Large intestine (tissue), 3 donors: ENCODE data around the gene SLC49A3. TPM values are rescaled to one million over a fixed set of nuclear protein-coding genes. Genes with fewer than 3 reads are reported as not detected.
A peak's percentile ranks its signal among the peaks of the same experiment; 100 is the strongest.
"Not testable (repeated sequence)": the region's sequence is repeated elsewhere in the genome, so short reads cannot be mapped to it uniquely, and the experiment has no call there.

Experiments
- DNase-seq, 2 donors: peaks; one replicate each; pipeline versions ENCODE4 v3.0.0 to v3.0.0-alpha.2; 2013
- H3K27ac ChIP-seq: one replicate; pipeline ENCODE4 v1.5.1; 2013; ENCODE audit warnings: low read length
- H3K27me3 ChIP-seq: 2 replicates; pipeline ENCODE4 v1.6.1; 2013; ENCODE audit warnings: low read length; ENCODE audit not compliant: control insufficient read depth, insufficient read depth
- H3K36me3 ChIP-seq: 2 replicates; pipeline ENCODE4 v1.6.1; 2013; ENCODE audit warnings: low read length; ENCODE audit not compliant: control insufficient read depth, insufficient read depth
- H3K4me1 ChIP-seq: one replicate; pipeline ENCODE4 v1.6.1; 2013; ENCODE audit warnings: low read length; ENCODE audit not compliant: control insufficient read depth, insufficient read depth
- H3K4me3 ChIP-seq: one replicate; pipeline ENCODE4 v1.5.1; 2013; ENCODE audit warnings: low read length
- H3K9me3 ChIP-seq: one replicate; pipeline ENCODE4 v1.6.1; 2013; ENCODE audit warnings: mild to moderate bottlenecking, low read depth, low read length, moderate library complexity; ENCODE audit not compliant: control insufficient read depth
- WGBS: methylation state at CpG from one replicate; pipeline ENCODE4 v1.1.5; 2013; ENCODE audit warnings: low lambda C conversion rate; ENCODE audit not compliant: insufficient coverage; 5-methylcytosine and 5-hydroxymethylcytosine counted together
- polyA plus RNA-seq: library from polyadenylated mRNA; unstranded; fragments of 120-200 nt; gene quantifications from one replicate; pipeline ENCODE4 v1.2.1, GENCODE V29; 2013

The SLC49A3 gene
- polyA plus RNA-seq, 1 donor: 4.6 TPM

DNA sequence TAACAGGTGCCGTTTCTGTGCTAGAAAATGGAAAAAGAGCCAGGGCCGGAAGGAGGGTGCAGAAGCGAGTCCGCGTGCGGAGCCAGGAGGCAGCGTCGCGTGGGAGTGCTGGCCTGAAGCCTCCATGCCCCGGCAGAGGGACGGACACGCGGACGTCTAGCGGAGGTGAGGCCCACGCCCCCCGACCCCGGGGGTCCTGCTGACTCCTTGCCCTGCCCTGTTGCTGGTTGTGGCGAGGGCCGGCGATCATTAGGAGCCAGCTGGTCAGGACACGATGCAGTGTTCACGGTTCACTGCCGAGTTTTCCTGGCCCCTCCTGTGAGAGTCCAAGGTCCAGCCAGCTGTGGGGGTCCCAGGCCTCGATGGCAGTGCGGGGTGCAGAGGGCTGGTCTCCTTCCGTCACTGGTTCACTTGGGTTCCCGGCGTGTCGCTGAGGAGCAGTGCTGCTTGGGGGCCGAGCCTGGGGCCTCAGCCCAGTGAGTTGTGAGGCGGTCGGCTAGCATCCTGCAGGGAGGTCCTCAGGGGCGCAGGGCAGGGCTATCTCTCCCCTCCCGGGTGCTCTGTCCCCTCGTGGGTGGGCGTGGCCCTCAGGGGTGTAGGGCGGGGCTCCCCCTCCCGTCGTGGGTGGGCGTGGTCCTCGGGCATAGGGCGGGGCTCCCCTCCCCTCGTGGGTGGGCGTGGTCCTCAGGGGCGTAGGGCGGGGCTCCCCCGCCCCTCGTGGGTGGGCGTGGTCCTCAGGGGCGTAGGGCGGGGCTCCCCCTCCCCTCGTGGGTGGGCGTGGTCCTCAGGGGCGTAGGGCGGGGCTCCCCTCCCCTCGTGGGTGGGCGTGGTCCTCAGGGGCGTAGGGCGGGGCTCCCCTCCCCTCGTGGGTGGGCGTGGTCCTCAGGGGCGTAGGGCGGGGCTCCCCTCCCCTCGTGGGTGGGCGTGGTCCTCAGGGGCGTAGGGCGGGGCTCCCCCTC is 42.3 kb upstream of the SLC49A3 start:
- Histone ChIP-seq H3K36me3 (peaks cover 46% of the 10 kb centered on the region), H3K9me3 (peaks cover 12% of the 10 kb centered on the region)
- not testable (repeated sequence) for H3K4me1 ChIP-seq, H3K27me3 ChIP-seq, DNase-seq, H3K4me3 ChIP-seq, H3K27ac ChIP-seq
- 80% methylated on average over 1 of the region's 68 CpGs for WGBS

DNA sequence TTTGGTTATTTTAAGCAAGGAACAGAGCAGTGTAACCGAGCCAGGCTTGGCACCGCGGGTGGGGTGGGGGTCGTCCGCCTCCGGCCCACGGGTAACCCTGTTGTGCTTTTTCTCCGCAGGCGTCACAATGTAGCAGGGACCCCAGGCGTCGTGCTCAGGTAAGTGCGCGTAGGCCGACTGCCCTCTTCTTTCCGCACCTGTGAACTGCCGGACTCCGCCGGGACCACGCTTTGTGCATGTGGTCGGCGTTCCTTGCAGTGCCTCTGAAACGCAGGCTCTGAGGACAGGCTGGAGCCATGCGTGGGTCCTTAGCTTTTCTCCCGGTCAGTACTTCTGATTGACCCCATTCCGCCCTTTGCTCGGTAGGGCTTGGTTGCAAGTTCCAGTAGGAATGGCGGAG is 41.6 kb upstream of the SLC49A3 start:
- no peaks in the 10 kb centered on the region for H3K27me3 ChIP-seq
- no peak overlapping the region for H3K4me3 ChIP-seq
- peaks cover 11% of the 10 kb centered on the region for H3K9me3 ChIP-seq
- no peak overlapping the region for H3K27ac ChIP-seq
- peaks cover 3% of the 10 kb centered on the region for H3K4me1 ChIP-seq
- no peak for DNase-seq
- H3K36me3 ChIP-seq: peaks cover 42% of the 10 kb centered on the region
- no CpG with 5 or more reads among the region's 27 CpGs for WGBS

DNA sequence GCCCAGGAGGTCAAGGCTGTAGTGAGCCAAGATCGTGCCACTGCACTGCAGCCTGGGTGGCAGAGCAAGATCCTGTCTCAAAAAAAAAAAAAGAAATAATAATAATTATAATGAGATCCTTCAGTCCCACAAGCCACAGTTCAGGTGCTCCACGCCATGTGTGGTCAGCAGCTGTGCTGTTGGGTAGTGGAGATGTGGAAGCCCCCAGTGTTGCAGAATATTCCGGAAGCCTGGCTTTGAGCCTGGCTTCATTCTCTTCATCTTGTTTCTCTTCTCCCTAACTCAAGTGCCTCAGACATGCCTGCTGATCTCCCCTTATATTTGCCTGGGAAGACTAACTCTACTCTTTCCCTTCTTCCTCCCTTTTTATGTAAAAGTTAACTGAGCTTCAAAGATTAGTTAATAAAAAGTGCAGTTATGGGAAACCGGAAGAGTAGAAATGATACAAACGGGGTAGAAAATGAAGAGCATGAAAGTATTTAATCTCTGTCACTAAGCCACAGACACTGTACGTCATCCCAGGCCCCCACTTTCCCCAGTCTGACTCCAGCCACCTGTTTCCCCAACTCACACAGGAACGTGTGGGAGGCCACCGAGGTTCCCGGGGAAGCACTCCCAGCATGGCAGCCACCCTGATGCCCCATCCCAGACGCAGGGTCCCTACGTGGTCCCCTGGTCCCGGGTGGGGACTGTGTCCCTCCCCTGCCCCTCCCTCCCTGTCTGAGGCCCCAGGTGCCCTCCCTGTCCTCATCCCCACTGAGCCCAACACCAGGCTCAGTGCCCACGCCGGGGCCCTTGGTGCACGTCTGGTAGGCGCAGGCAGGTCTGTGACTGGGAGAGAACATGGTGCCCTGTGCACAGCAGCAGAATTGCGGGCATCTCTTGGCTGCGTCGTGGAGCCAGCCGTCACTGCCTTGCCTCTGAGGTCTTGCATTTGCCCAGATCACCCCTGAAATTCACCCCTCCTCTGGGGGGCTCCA is 40.7 kb upstream of the SLC49A3 start:
- Histone ChIP-seq H3K27me3 (no peaks in the 10 kb centered on the region), H3K4me3 (no peak overlapping the region), H3K27ac (no peak overlapping the region), H3K4me1 (peaks cover 7% of the 10 kb centered on the region), H3K9me3 (peaks cover 14% of the 10 kb centered on the region), H3K36me3 (peaks cover 35% of the 10 kb centered on the region)
- no peak for DNase-seq
- 100% methylated on average over 1 of the region's 20 CpGs for WGBS

DNA sequence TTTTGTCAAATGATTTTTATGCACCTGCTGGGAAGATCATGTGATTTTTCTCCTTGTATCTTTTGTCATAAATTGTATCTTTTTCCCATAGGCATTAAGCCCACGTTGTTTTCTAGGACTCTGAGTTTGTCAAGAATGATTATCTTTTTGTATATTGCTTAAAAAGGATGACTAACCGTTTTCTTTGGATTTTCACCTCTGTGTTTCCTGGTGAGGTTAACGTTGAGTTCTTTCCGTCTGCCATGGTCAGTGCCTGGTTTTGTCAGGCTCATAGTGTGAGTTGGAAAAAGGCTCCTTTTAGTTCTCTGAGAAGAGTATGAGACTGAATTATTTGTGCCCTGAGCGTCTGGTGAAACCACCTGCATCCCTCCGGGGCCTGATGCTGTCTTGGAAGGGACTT is 38.6 kb upstream of the SLC49A3 start:
- no peak for DNase-seq
- Histone ChIP-seq H3K9me3 (peaks cover 19% of the 10 kb centered on the region), H3K4me1 (peaks cover 15% of the 10 kb centered on the region), H3K27me3 (no peaks in the 10 kb centered on the region), H3K36me3 (peaks cover 23% of the 10 kb centered on the region), H3K4me3 (no peak overlapping the region), H3K27ac (no peak overlapping the region)
- WGBS: 33% methylated on average over 1 of the region's 6 CpGs

DNA sequence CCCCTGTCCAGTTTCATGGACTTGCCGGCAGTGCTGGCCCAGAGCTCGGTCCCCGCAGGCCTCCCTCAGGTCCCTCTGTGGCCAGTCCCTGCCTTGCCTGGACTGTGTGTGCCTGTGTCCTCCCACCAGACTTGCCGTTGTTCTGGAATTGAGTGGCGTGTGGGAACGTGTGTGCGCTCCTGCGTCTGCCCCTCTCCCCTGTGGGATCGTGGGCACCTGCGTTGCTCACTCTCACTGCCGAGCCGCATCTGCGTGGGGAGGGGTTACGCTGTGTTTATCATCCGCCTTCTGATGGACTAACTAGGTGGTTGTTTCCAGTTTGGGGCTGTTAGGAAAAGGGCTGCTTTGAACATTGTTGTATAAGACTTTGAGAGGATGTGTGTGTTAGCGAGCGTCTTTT is 37.9 kb upstream of the SLC49A3 start:
- H3K27ac ChIP-seq: no peak overlapping the region
- H3K4me3 ChIP-seq: no peak overlapping the region
- DNase-seq: no peak
- WGBS: no CpG with 5 or more reads among the region's 17 CpGs
- H3K36me3 ChIP-seq: peaks cover 19% of the 10 kb centered on the region
- H3K9me3 ChIP-seq: peaks cover 21% of the 10 kb centered on the region
- H3K4me1 ChIP-seq: peaks cover 15% of the 10 kb centered on the region
- no peaks in the 10 kb centered on the region for H3K27me3 ChIP-seq

DNA sequence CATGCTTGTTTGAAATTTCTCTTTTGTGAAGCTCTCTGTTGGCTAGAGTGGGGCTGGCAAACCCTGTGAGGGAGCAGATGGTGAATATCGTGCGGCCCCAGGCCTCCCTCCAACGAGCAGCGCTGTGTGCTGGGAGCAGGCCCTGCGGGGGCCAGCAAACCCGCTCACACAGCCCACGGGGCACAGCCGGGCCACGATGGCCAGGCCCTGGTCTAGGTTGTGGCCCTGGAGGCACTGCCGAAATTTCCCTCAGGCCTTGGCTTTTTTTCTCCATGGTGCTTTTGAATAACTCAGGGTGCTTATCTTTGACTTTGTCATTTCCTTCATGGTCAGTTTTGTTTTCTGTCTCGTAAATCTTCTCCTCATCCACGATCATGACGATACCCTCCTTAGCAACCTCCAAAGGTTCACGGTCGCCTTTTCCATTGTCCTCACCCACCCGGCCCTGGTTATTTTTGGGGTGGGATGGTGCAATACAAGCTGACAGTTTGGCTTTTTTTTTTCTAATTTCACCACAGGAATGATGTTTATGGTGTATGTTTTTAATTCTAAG is 37.4 kb upstream of the SLC49A3 start:
- no peak for DNase-seq
- Histone ChIP-seq H3K27me3 (no peaks in the 10 kb centered on the region), H3K4me1 (peaks cover 15% of the 10 kb centered on the region), H3K9me3 (peaks cover 24% of the 10 kb centered on the region), H3K27ac (no peak overlapping the region), H3K4me3 (no peak overlapping the region), H3K36me3 (peaks cover 19% of the 10 kb centered on the region)
- 61% methylated on average over 3 of the region's 16 CpGs for WGBS

DNA sequence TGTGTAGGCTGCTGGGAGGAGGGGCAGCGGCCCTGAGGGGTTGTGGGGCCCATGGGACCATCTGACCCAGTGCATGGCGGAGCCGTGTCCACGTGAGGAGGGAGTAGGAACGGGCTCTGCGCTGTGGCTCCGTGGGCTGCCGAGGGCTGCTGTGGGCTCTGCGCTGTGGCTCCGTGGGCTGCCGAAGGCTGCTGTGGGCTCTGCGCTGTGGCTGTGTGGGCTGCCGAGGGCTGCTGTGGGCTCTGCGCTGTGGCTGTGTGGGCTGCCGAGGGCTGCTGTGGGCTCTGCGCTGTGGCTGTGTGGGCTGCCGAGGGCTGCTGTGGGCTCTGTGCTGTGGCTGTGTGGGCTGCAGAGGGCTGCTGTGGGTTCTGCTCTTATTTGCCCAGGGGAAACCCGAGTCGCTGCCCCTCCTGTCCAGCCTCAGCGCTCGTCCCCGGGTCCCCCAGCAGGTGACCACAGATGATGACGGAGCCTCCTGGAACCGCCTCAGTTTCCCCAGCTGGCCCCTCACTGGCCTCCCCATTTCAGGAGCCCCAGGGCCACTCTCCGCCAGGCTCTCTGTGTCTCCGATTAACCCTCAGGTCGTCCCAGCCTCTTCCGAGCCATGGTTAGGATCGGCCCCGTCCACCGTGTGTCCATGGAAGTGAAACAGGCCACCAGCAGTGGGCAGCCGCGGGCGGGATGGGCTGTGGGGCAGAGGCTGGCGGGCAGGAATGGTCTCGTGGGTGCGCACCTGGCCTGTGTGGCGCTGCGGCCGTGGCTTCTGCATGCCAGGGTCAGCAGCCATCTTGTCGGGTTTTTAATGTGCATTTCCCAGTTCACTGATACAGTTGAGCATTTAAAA is 36.7 kb upstream of the SLC49A3 start:
- peaks cover 19% of the 10 kb centered on the region for H3K9me3 ChIP-seq
- H3K36me3 ChIP-seq: peaks cover 15% of the 10 kb centered on the region
- no peak overlapping the region for H3K4me3 ChIP-seq
- DNase-seq: no peak
- H3K27ac ChIP-seq: no peak overlapping the region
- peaks cover 15% of the 10 kb centered on the region for H3K4me1 ChIP-seq
- no CpG with 5 or more reads among the region's 41 CpGs for WGBS
- no peaks in the 10 kb centered on the region for H3K27me3 ChIP-seq

DNA sequence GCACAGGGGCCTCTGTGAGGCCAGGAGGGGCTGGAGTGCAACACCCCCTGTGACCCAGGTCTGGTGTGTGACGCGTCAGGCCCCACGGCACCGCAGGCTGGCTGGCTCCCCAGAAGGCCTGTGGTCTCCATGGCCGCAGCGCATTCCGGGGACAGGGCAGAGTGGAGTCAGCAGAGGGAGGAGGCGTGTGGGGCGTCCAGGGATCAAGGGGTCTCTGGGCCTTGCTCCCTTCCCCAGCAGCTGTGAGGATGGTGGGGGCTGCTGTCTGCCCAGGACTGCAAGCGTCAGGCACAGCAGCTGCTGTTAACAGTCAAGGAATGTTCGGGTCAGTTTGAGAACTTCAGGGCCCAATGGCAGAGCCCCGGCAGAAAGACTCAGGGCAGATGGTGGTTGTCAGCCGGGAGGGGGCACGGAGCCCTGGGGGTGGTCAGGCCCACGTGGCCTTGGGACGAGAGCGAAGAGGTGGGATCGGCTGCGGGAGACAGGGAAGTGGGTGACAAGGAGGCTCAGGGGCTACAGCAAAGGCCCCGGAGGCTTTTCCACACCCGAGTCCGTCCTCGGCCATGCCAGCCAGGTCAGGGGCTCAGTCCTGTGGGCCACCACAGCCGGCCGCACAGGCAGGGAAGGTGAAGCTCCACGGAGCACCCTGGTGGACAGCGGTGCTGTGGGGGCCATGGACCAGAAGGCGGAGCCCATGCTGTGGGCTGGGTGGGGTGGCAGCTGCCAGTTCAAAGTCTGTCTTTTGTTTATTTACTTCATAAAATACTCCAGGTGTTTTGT is 35.0 kb upstream of the SLC49A3 start:
- Histone ChIP-seq H3K27me3 (no peaks in the 10 kb centered on the region), H3K9me3 (peaks cover 19% of the 10 kb centered on the region), H3K4me1 (peaks cover 15% of the 10 kb centered on the region), H3K4me3 (no peak overlapping the region), H3K27ac (no peak overlapping the region), H3K36me3 (peaks cover 14% of the 10 kb centered on the region)
- peak; percentile 40 to 66 for DNase-seq
- no CpG with 5 or more reads among the region's 28 CpGs for WGBS

DNA sequence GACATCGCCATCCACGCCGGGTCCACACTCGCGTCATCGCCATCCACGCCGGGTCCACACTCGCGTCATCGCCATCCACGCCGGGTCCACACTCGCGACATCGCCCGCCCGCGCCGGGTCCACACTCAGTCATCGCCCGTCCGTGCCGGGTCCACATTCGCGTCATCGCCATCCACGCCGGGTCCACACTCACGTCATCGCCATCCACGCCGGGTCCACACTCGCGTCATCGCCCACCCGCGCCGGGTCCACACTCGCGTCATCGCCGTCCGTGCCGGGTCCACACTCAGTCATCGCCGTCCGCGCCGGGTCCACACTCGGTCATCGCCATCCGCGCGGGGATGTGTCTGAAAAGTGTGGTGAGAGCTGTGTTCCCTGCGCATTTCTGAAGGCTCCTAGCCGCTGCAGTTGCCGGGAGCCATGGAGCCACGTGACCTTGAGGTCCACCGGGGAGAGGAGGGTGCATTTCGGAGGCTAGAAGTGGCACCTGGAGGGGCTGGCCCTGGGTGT is 34.0 kb upstream of the SLC49A3 start:
- H3K27me3 ChIP-seq: no peaks in the 10 kb centered on the region
- no peak overlapping the region for H3K27ac ChIP-seq
- peaks cover 15% of the 10 kb centered on the region for H3K4me1 ChIP-seq
- H3K9me3 ChIP-seq: peaks cover 19% of the 10 kb centered on the region
- H3K36me3 ChIP-seq: peaks cover 12% of the 10 kb centered on the region
- WGBS: no CpG with 5 or more reads among the region's 61 CpGs
- DNase-seq: no peak
- no peak overlapping the region for H3K4me3 ChIP-seq
